Liver (tissue), 9 donors: ENCODE data around the gene LUC7L. TPM values are rescaled to one million over a fixed set of nuclear protein-coding genes. Genes with fewer than 3 reads are reported as not detected.

ENCODE experiments used
- DNase-seq: peaks from one replicate; pipeline ENCODE4 v3.0.0-alpha.2; 2017; ENCODE audit warnings: low spot score
- H3K27ac ChIP-seq, 2 donors: one replicate each; pipeline ENCODE4 v1.7.0; 2013; ENCODE audit warnings: inconsistent platforms in 2 of 2, low read length in 2 of 2, control low read depth in 1 of 2, low read depth in 1 of 2, mild to moderate bottlenecking in 1 of 2
- H3K27me3 ChIP-seq, 4 donors: one replicate each; pipeline versions ENCODE4 v1.6.1 to v1.7.0; 2013; ENCODE audit warnings: low read length in 3 of 4, inconsistent platforms in 1 of 4, mild to moderate bottlenecking in 1 of 4, moderate library complexity in 1 of 4; ENCODE audit not compliant: control insufficient read depth in 4 of 4, insufficient read depth in 4 of 4
- H3K36me3 ChIP-seq, 4 donors: one replicate each; pipeline versions ENCODE4 v1.6.1 to v1.7.0; 2013; ENCODE audit warnings: low read length in 3 of 4, mild to moderate bottlenecking in 3 of 4, low read depth in 1 of 4, moderate library complexity in 1 of 4; ENCODE audit not compliant: control insufficient read depth in 4 of 4, insufficient read depth in 3 of 4
- H3K4me1 ChIP-seq, 4 donors: one replicate each; pipeline versions ENCODE4 v1.6.1 to v1.7.0; 2013; ENCODE audit warnings: low read length in 3 of 4, mild to moderate bottlenecking in 3 of 4, moderate library complexity in 1 of 4; ENCODE audit not compliant: control insufficient read depth in 4 of 4, insufficient read depth in 4 of 4
- H3K4me3 ChIP-seq, 3 donors: one replicate each; pipeline versions ENCODE4 v1.6.1 to v1.7.0; 2013; ENCODE audit warnings: low read length in 3 of 3, control low read depth in 1 of 3, low read depth in 1 of 3, mild to moderate bottlenecking in 1 of 3
- H3K9ac ChIP-seq, 2 donors: one replicate each; pipeline ENCODE4 v1.7.0; 2013; ENCODE audit warnings: low read length in 2 of 2, mild to moderate bottlenecking in 2 of 2, moderate library complexity in 2 of 2, control low read depth in 1 of 2, low read depth in 1 of 2
- H3K9me3 ChIP-seq, 4 donors: one replicate each; pipeline versions ENCODE4 v1.6.1 to v1.7.0; 2013; ENCODE audit warnings: low read length in 3 of 4; ENCODE audit not compliant: control insufficient read depth in 4 of 4
- ATF3 ChIP-seq: IDR thresholded peaks from 2 replicates; pipeline ENCODE4 v1.6.1; 2016; ENCODE audit warnings: antibody characterized with exemption
- CTCF ChIP-seq: fragments of 150-350 bp; IDR thresholded peaks from 2 replicates; pipeline ENCODE4 v1.5.1; 2017; ENCODE audit warnings: improper control_type of control experiment, low read depth, low read length; ENCODE audit not compliant: missing input control
- EGR1 ChIP-seq, 2 donors: IDR thresholded peaks; 2 replicates each; pipeline ENCODE4 v1.6.1; 2016 to 2018; ENCODE audit warnings: antibody characterized with exemption in 2 of 2, low read depth in 2 of 2
- FOXA1 ChIP-seq: IDR thresholded peaks from 2 replicates; pipeline ENCODE4 v1.6.1; 2016; ENCODE audit warnings: antibody characterized with exemption
- FOXA2 ChIP-seq: IDR thresholded peaks from 2 replicates; pipeline ENCODE4 v1.6.1; 2016; ENCODE audit warnings: antibody characterized with exemption
- GABPA ChIP-seq, 2 donors: IDR thresholded peaks in 1 of 2; conservative IDR thresholded peaks in 1 of 2; 2 replicates each; pipeline ENCODE4 v1.6.1; 2016; ENCODE audit warnings: antibody characterized with exemption in 2 of 2, mild to moderate bottlenecking in 1 of 2, moderate library complexity in 1 of 2
- HNF4A ChIP-seq, 2 donors: conservative IDR thresholded peaks; 2 replicates each; pipeline ENCODE4 v1.6.1; 2016; ENCODE audit warnings: antibody characterized with exemption in 2 of 2, mild to moderate bottlenecking in 2 of 2
- HNF4G ChIP-seq: IDR thresholded peaks from 2 replicates; pipeline ENCODE4 v1.6.1; 2016; ENCODE audit warnings: antibody characterized with exemption
- JUND ChIP-seq, 2 donors: IDR thresholded peaks; 2 replicates each; pipeline ENCODE4 v1.6.1; 2016; ENCODE audit warnings: antibody characterized with exemption in 2 of 2
- MAX ChIP-seq: IDR thresholded peaks from 2 replicates; pipeline ENCODE4 v1.6.1; 2016; ENCODE audit warnings: antibody characterized with exemption
- NR2F2 ChIP-seq: IDR thresholded peaks from 2 replicates; pipeline ENCODE4 v1.6.1; 2016; ENCODE audit warnings: antibody characterized with exemption
- RAD21 ChIP-seq, 2 donors: IDR thresholded peaks; 2 replicates each; pipeline ENCODE4 v1.6.1; 2016; ENCODE audit warnings: antibody characterized with exemption in 2 of 2, mild to moderate bottlenecking in 2 of 2
- REST ChIP-seq: IDR thresholded peaks from 2 replicates; pipeline ENCODE4 v1.6.1; 2016; ENCODE audit warnings: antibody characterized with exemption, mild to moderate bottlenecking
- RXRA ChIP-seq, 2 donors: IDR thresholded peaks; 2 replicates each; pipeline ENCODE4 v1.6.1; 2017 to 2018; ENCODE audit warnings: antibody characterized with exemption in 2 of 2, mild to moderate bottlenecking in 1 of 2
- SP1 ChIP-seq: IDR thresholded peaks from 2 replicates; pipeline ENCODE4 v1.6.1; 2018; ENCODE audit warnings: antibody characterized with exemption, mild to moderate bottlenecking
- TAF1 ChIP-seq: conservative IDR thresholded peaks from 2 replicates; pipeline ENCODE4 v1.6.1; 2016; ENCODE audit warnings: antibody characterized with exemption, mild to moderate bottlenecking
- YY1 ChIP-seq: IDR thresholded peaks from 2 replicates; pipeline ENCODE4 v1.6.1; 2016; ENCODE audit warnings: antibody characterized with exemption, mild to moderate bottlenecking
- ZBTB33 ChIP-seq: IDR thresholded peaks from 2 replicates; pipeline ENCODE4 v1.6.1; 2016; ENCODE audit warnings: antibody characterized with exemption
- WGBS: extraction: QIAGEN DNeasy Blood & Tissue Kit; methylation state at CpG from one replicate; pipeline ENCODE4 v1.1.7; 2013; 5-methylcytosine and 5-hydroxymethylcytosine counted together
- polyA plus RNA-seq, 2 donors: library from polyadenylated mRNA; stranded (reverse) in 1 of 2; unstranded in 1 of 2; fragments of 200-250 nt in 1 of 2; fragments of >200 nt in 1 of 2; fragmentation: Nextera tagmentation in 1 of 2; extraction: Ambion mirVana in 1 of 2; gene quantifications; one replicate each; pipeline versions ENCODE4 v1.2.1 to v1.2.3, GENCODE V29; 2013 to 2015
- total RNA-seq, 2 donors: library from RNA; depleted of rRNA; stranded (reverse); fragments of >200 nt; gene quantifications; one replicate each; pipeline ENCODE4 v1.2.3, GENCODE V29; 2014
- donor health status: healthy.
- donor health status: healthy.
- donor health status: healthy.
- donor health status: healthy.
- donor health status: healthy.

Gene LUC7L
- total and polyA plus RNA-seq, 4 donors = 11.5 to 34.3 (median 19.6) TPM

- no peaks in the 10 kb centered on the region for H3K4me1 ChIP-seq
- H3K4me3 ChIP-seq = no peak overlapping the region
- no peak overlapping the region for H3K27ac ChIP-seq
- DNase-seq = no peak
- WGBS = 96% methylated on average over 29 of the region's 29 CpGs
- TF ChIP-seq HNF4G = no peak
- H3K9me3 ChIP-seq = no peaks in the 10 kb centered on the region
- peaks cover 6 to 53% (median 14%) of the 10 kb centered on the region in 4 donors for H3K36me3 ChIP-seq
- no peak overlapping the region for H3K9ac ChIP-seq
- no peaks in the 10 kb centered on the region for H3K27me3 ChIP-seq
These were observed 33.0 kb upstream of the LUC7L start for GRCh38 chr16:262121-262745.

- Histone ChIP-seq H3K36me3 (peaks cover 6 to 53% (median 14%) of the 10 kb centered on the region in 4 donors), H3K27ac (no peak overlapping the region), H3K9me3 (no peaks in the 10 kb centered on the region), H3K9ac (no peak overlapping the region), H3K4me1 (no peaks in the 10 kb centered on the region), H3K27me3 (no peaks in the 10 kb centered on the region), H3K4me3 (no peak overlapping the region)
- no peak for DNase-seq
- 93% methylated on average over 28 of the region's 28 CpGs for WGBS
- TF ChIP-seq GABPA (IDR thresholded peaks at IDR 0.05 in 1 of 2, conservative IDR thresholded peaks at IDR 0.05 in 1 of 2) (no peak), RAD21 (IDR thresholded peaks at IDR 0.05) (no peak), YY1 (no peak), ATF3 (no peak), RXRA (IDR thresholded peaks at IDR 0.05) (no peak), FOXA1 (no peak), NR2F2 (no peak), EGR1 (IDR thresholded peaks at IDR 0.05; ENCODE audit: low read depth in 2 of 2) (no peak)
These were observed 31.9 kb upstream of the LUC7L start for GRCh38 chr16:261031-261691.

GRCh38 chr16:260326-260725 is 31.1 kb upstream of the LUC7L start:
- 97% methylated on average over 19 of the region's 19 CpGs for WGBS
- Histone ChIP-seq H3K27ac (no peak overlapping the region), H3K9ac (no peak overlapping the region), H3K4me1 (no peaks in the 10 kb centered on the region), H3K27me3 (no peaks in the 10 kb centered on the region), H3K36me3 (peaks cover 6 to 57% (median 14%) of the 10 kb centered on the region in 4 donors), H3K4me3 (no peak overlapping the region), H3K9me3 (no peaks in the 10 kb centered on the region)
- no peak for DNase-seq
- TF ChIP-seq FOXA2 (no peak), JUND (IDR thresholded peaks at IDR 0.05) (no peak), RXRA (IDR thresholded peaks at IDR 0.05) (no peak), FOXA1 (no peak), REST (no peak), GABPA (IDR thresholded peaks at IDR 0.05 in 1 of 2, conservative IDR thresholded peaks at IDR 0.05 in 1 of 2) (no peak), EGR1 (IDR thresholded peaks at IDR 0.05; ENCODE audit: low read depth in 2 of 2) (no peak), YY1 (no peak), SP1 (no peak), HNF4A (conservative IDR thresholded peaks at IDR 0.05) (no peak), RAD21 (IDR thresholded peaks at IDR 0.05) (no peak), ATF3 (no peak), ZBTB33 (no peak), HNF4G (no peak), NR2F2 (no peak), TAF1 (no peak), MAX (no peak), CTCF (no peak)
